Ectodermal cell (in vitro differentiated cells): Measurements from ENCODE around the gene KHDC3L.

Source experiments
- H3K27ac ChIP-seq: 2 replicates; pipeline ENCODE4 v1.7.0; 2013; ENCODE audit warnings: mild to moderate bottlenecking, low read depth, low read length; ENCODE audit not compliant: insufficient read depth, poor library complexity, severe bottlenecking
- H3K27me3 ChIP-seq: 2 replicates; pipeline ENCODE4 v1.7.0; 2013; ENCODE audit warnings: mild to moderate bottlenecking, low read length; ENCODE audit not compliant: insufficient read depth, control insufficient read depth, poor library complexity, severe bottlenecking
- H3K36me3 ChIP-seq: one replicate; pipeline ENCODE4 v1.7.0; 2013; ENCODE audit warnings: low read length; ENCODE audit not compliant: control insufficient read depth, insufficient read depth
- H3K4me1 ChIP-seq: one replicate; pipeline ENCODE4 v1.7.0; 2013; ENCODE audit warnings: low read length; ENCODE audit not compliant: control insufficient read depth, insufficient read depth
- H3K4me3 ChIP-seq: 2 replicates; pipeline ENCODE4 v1.7.0; 2013; ENCODE audit warnings: low read depth, low read length, control low read depth; ENCODE audit not compliant: insufficient read depth
- H3K9me3 ChIP-seq: 2 replicates; pipeline ENCODE4 v1.7.0; 2013; ENCODE audit warnings: mild to moderate bottlenecking, low read length, moderate library complexity; ENCODE audit not compliant: control insufficient read depth
- WGBS, 2 experiments: methylation state at CpG; one replicate each; pipeline ENCODE4 v1.1.7; 2013; ENCODE audit warnings: missing lambda C conversion rate in 2 of 2; 5-methylcytosine and 5-hydroxymethylcytosine counted together

Gene KHDC3L

GRCh38 chr6:73343164-73343563 lies 19.3 kb upstream of the KHDC3L start:
- H3K27ac ChIP-seq, result no peak overlapping the region
- H3K27me3 ChIP-seq, result no peaks in the 10 kb centered on the region
- no peaks in the 10 kb centered on the region for H3K4me1 ChIP-seq
- no peaks in the 10 kb centered on the region for H3K36me3 ChIP-seq
- H3K4me3 ChIP-seq, result no peak overlapping the region
- no peaks in the 10 kb centered on the region for H3K9me3 ChIP-seq

- Histone ChIP-seq H3K4me3 (no peak overlapping the region), H3K9me3 (no peaks in the 10 kb centered on the region), H3K36me3 (no peaks in the 10 kb centered on the region), H3K27me3 (no peaks in the 10 kb centered on the region), H3K27ac (no peak overlapping the region), H3K4me1 (no peaks in the 10 kb centered on the region)
- 93 to 94% methylated on average over 31 to 33 of the region's 33 CpGs for WGBS, 2 experiments
Measured at GRCh38 chr6:73348550-73349204, 13.8 kb upstream of the KHDC3L start.

- H3K4me1 ChIP-seq, result no peaks in the 10 kb centered on the region
- no peaks in the 10 kb centered on the region for H3K27me3 ChIP-seq
- no peak overlapping the region for H3K4me3 ChIP-seq
- no peak overlapping the region for H3K27ac ChIP-seq
- 18 to 21% methylated on average over 5 to 6 of the region's 6 CpGs for WGBS, 2 experiments
- H3K36me3 ChIP-seq, result no peaks in the 10 kb centered on the region
- no peaks in the 10 kb centered on the region for H3K9me3 ChIP-seq
Measured at GRCh38 chr6:73349311-73349710, 13.1 kb upstream of the KHDC3L start.

- Histone ChIP-seq H3K27ac (no peak within 1 kb of the TSS), H3K4me3 (no peak within 1 kb of the TSS), H3K27me3 (no peaks in the 10 kb centered on the region), H3K4me1 (no peaks in the 10 kb centered on the region), H3K9me3 (no peaks in the 10 kb centered on the region), H3K36me3 (no peaks in the 10 kb centered on the region)
- 96% methylated on average over 59 of the region's 59 CpGs for WGBS, 2 experiments
Measured at GRCh38 chr6:73353636-73354593, 8.5 kb upstream of the KHDC3L start, which contains the start of gene DPPA5. Gene DPPA5 (minus strand): TSS chr6:73354276. CDS start chr6:73354225, 51 bp downstream.

GRCh38 chr6:73362869-73363536 lies 545 bp downstream of the KHDC3L start:
- Histone ChIP-seq H3K27me3 (no peaks in the 10 kb centered on the region), H3K27ac (no peak overlapping the region), H3K4me1 (no peaks in the 10 kb centered on the region), H3K4me3 (no peak overlapping the region), H3K9me3 (no peaks in the 10 kb centered on the region), H3K36me3 (no peaks in the 10 kb centered on the region)
- 95 to 96% methylated on average over 31 of the region's 31 CpGs for WGBS, 2 experiments

- no peaks in the 10 kb centered on the region for H3K9me3 ChIP-seq
- no peaks in the 10 kb centered on the region for H3K4me1 ChIP-seq
- WGBS, 2 experiments, result 95 to 97% methylated on average over 23 of the region's 23 CpGs
- H3K4me3 ChIP-seq, result no peak overlapping the region
- H3K27me3 ChIP-seq, result no peaks in the 10 kb centered on the region
- no peak overlapping the region for H3K27ac ChIP-seq
- no peaks in the 10 kb centered on the region for H3K36me3 ChIP-seq
Measured at GRCh38 chr6:73363537-73363875, 1.0 kb downstream of the KHDC3L start.

GRCh38 chr6:73364121-73364520 lies 1.7 kb downstream of the KHDC3L start:
- Histone ChIP-seq H3K4me1 (no peaks in the 10 kb centered on the region), H3K9me3 (no peaks in the 10 kb centered on the region), H3K36me3 (no peaks in the 10 kb centered on the region), H3K27me3 (no peaks in the 10 kb centered on the region), H3K27ac (no peak overlapping the region), H3K4me3 (no peak overlapping the region)
- WGBS, 2 experiments, result 96% methylated on average over 14 of the region's 14 CpGs

GRCh38 chr6:73364549-73364948 lies 2.1 kb downstream of the KHDC3L start:
- no peaks in the 10 kb centered on the region for H3K36me3 ChIP-seq
- H3K27me3 ChIP-seq, result no peaks in the 10 kb centered on the region
- WGBS, 2 experiments, result 91 to 93% methylated on average over 8 to 9 of the region's 9 CpGs
- no peak overlapping the region for H3K27ac ChIP-seq
- H3K9me3 ChIP-seq, result no peaks in the 10 kb centered on the region
- H3K4me3 ChIP-seq, result no peak overlapping the region
- H3K4me1 ChIP-seq, result no peaks in the 10 kb centered on the region

GRCh38 chr6:73367761-73368355 lies 5.4 kb downstream of the KHDC3L start:
- Histone ChIP-seq H3K4me1 (no peaks in the 10 kb centered on the region), H3K27ac (no peak overlapping the region), H3K4me3 (no peak overlapping the region), H3K9me3 (no peaks in the 10 kb centered on the region), H3K27me3 (no peaks in the 10 kb centered on the region), H3K36me3 (no peaks in the 10 kb centered on the region)
- 87 to 88% methylated on average over 16 of the region's 16 CpGs for WGBS, 2 experiments

GRCh38 chr6:73368675-73369074 lies 6.2 kb downstream of the KHDC3L start:
- H3K4me3 ChIP-seq, result no peak overlapping the region
- no peaks in the 10 kb centered on the region for H3K4me1 ChIP-seq
- H3K27me3 ChIP-seq, result no peaks in the 10 kb centered on the region
- H3K27ac ChIP-seq, result no peak overlapping the region
- no peaks in the 10 kb centered on the region for H3K36me3 ChIP-seq
- WGBS, 2 experiments, result 94% methylated on average over 3 to 4 of the region's 4 CpGs
- H3K9me3 ChIP-seq, result no peaks in the 10 kb centered on the region
